GM10266 (cell line): ENCODE data around the gene BCORL1.

ENCODE experiments used
- DNase-seq: peaks from one replicate; pipeline ENCODE4 v3.0.0; 2012; ENCODE audit errors: extremely low spot score
- CTCF ChIP-seq: IDR thresholded peaks from 2 replicates; pipeline ENCODE4 v1.5.1; 2012; ENCODE audit warnings: mild to moderate bottlenecking, low read depth; ENCODE audit not compliant: control insufficient read depth, insufficient read depth; ENCODE audit errors: missing control alignments

Gene BCORL1

GRCh38 chrX:130075777-130076176 is 93.3 kb downstream of the BCORL1 start:
- TF ChIP-seq CTCF, result no peak
- no peak for DNase-seq

GRCh38 chrX:130079824-130080406 is 97.5 kb downstream of the BCORL1 start:
- peak; percentile 39 for DNase-seq
- TF ChIP-seq CTCF, result peak; percentile 67

GRCh38 chrX:130080791-130081367 is 98.4 kb downstream of the BCORL1 start:
- TF ChIP-seq CTCF, result no peak
- no peak for DNase-seq

DNA sequence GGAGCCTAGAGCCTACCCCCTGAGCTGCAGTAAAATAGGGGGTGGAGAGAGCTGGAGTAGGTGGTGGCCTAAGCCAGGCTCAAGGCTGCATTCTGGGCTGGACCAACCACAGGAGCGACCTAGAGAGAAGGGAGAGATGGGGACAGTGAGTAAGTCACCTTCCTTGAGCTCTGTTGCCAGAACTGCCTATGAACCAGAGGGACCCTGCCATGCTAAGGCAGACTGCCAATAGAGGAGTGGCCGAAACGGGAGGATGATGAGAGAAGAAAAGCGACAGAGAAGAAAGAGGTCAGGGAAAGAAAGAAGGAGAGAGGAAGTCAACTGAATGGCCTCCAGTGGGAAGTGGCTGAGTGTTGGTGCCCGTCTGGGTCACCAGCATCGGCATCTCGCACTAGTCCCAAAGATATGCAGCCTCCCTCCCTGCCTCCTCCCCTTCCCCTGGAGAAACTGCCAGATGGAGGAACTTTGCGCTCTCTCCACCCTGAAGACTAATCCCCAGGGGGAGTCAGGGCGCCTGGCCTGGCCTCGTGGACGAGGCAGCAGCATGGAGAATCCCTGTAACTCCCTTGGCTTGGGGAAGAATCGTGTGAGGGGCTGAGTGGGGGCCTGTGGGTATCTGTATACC is 99.1 kb downstream of the BCORL1 start:
- no peak for DNase-seq

GRCh38 chrX:130082244-130083106 is 100.0 kb downstream of the BCORL1 start:
- DNase-seq, result peak; percentile 54

More for the DNA sequence above, 99.1 kb downstream of the BCORL1 start:
- TF ChIP-seq CTCF, result no peak

GRCh38 chrX:130083107-130083490 is 100.7 kb downstream of the BCORL1 start:
- TF ChIP-seq CTCF, result no peak
- no peak for DNase-seq

More at GRCh38 chrX:130082244-130083106, 100.0 kb downstream of the BCORL1 start:
- peak; percentile 43 for TF ChIP-seq CTCF
